Ecto neural progenitor cell (in vitro differentiated cells): ENCODE results near the gene PLA2G7.

Source experiments
- DNase-seq: peaks from one replicate; pipeline ENCODE4 v3.0.0-alpha.2; 2018; ENCODE audit warnings: low spot score

Gene PLA2G7

GRCh38 chr6:46688117-46688965, 46.8 kb downstream of the PLA2G7 start:
- DNase-seq, result no peak

GRCh38 chr6:46687619-46688097, 47.5 kb downstream of the PLA2G7 start, which contains the start of gene TDRD6:
Gene TDRD6 (plus strand): TSS chr6:46687885. CDS start chr6:46688129, 244 bp downstream.
- no peak for DNase-seq

- no peak for DNase-seq
These were observed 50.4 kb downstream of the PLA2G7 start for GRCh38 chr6:46684771-46685170.

- DNase-seq, result no peak
These were observed 57.9 kb downstream of the PLA2G7 start for GRCh38 chr6:46677314-46677654.

GRCh38 chr6:46676604-46677313, 58.4 kb downstream of the PLA2G7 start:
- DNase-seq, result no peak

- DNase-seq, result no peak
These were observed 60.8 kb downstream of the PLA2G7 start for GRCh38 chr6:46674410-46674809.

GRCh38 chr6:46667377-46667776, 67.8 kb downstream of the PLA2G7 start:
- no peak for DNase-seq

- DNase-seq, result no peak
These were observed 73.7 kb downstream of the PLA2G7 start for GRCh38 chr6:46661483-46661882.

GRCh38 chr6:46657642-46658041, 77.5 kb downstream of the PLA2G7 start:
- DNase-seq, result no peak

GRCh38 chr6:46655803-46656202, 79.4 kb downstream of the PLA2G7 start:
- DNase-seq, result peak; percentile 61
